B cell (primary cell): ENCODE results near the gene PRKCQ. TPM values are rescaled to one million over a fixed set of nuclear protein-coding genes. Genes with fewer than 3 reads are reported as not detected.

Source experiments
- ATAC-seq: fragments of 200-7000 bp; cut with Tn5 transposase; one replicate; pipeline ENCODE4 v1.10.0; 2021; ENCODE audit warnings: low read depth, mild to moderate bottlenecking, moderate number of reproducible peaks, moderate library complexity
- CTCF ChIA-PET: fragments of 350-600 bp; sonication (Branson Sonifier 250); formaldehyde crosslinking; loops from one replicate; lab custom pipeline; 2021; ENCODE audit warnings: antibody characterized with exemption, inconsistent platforms; lab: Charles Lee
- POLR2A ChIA-PET: fragments of 350-600 bp; sonication (Branson Sonifier 250); formaldehyde crosslinking; loops from one replicate; lab custom pipeline; 2021; ENCODE audit warnings: antibody characterized with exemption; lab: Charles Lee
- DNase-seq: peaks from one replicate; pipeline ENCODE4 v3.0.0; 2013
- H2AFZ ChIP-seq: 2 replicates; pipeline ENCODE4 v1.6.1; 2012; ENCODE audit warnings: mild to moderate bottlenecking, low read depth, low read length; ENCODE audit not compliant: insufficient read depth, poor library complexity, severe bottlenecking
- H3K27ac ChIP-seq, 2 donors: 1 replicate in 1 of 2; 2 replicates in 1 of 2; pipeline ENCODE4 v1.5.1; 2012 to 2013; ENCODE audit warnings: low read length in 2 of 2, mild to moderate bottlenecking in 2 of 2, moderate library complexity in 1 of 2
- H3K27me3 ChIP-seq, 4 experiments: fragments of 200-600 bp in 1 of 4; sonication (generic) in 1 of 4; replicated peaks in 1 of 4; 1 replicate in 2 of 4; 2 replicates in 2 of 4; pipeline versions ENCODE4 v1.6.1 to v1.7.0; 2013 to 2016; ENCODE audit warnings: low read length in 3 of 4, mild to moderate bottlenecking in 2 of 4, mixed read lengths in 1 of 4, moderate library complexity in 1 of 4; ENCODE audit not compliant: insufficient read depth in 4 of 4, control insufficient read depth in 3 of 4; ENCODE audit errors: control extremely low read depth in 1 of 4
- H3K36me3 ChIP-seq, 2 experiments: replicated peaks in 1 of 2; 1 replicate in 1 of 2; 2 replicates in 1 of 2; pipeline versions ENCODE4 v1.6.1 to v1.7.1; 2013; ENCODE audit warnings: low read length in 1 of 2; ENCODE audit not compliant: insufficient read depth in 2 of 2, control insufficient read depth in 1 of 2; ENCODE audit errors: control extremely low read depth in 1 of 2, extremely low read depth in 1 of 2
- H3K4me1 ChIP-seq, 2 donors: fragments of 200-600 bp in 1 of 2; sonication (generic) in 1 of 2; 1 replicate in 1 of 2; 2 replicates in 1 of 2; pipeline versions ENCODE4 v1.5.1 to v1.6.1; 2013 to 2017; ENCODE audit warnings: low read length in 2 of 2; ENCODE audit not compliant: control insufficient read depth in 2 of 2, insufficient read depth in 2 of 2
- H3K4me2 ChIP-seq: replicated peaks from 2 replicates; pipeline ENCODE3; 2012; ENCODE audit warnings: mild to moderate bottlenecking, low read depth, low read length; ENCODE audit not compliant: poor library complexity, severe bottlenecking
- H3K4me3 ChIP-seq, 5 experiments: fragments of 200-600 bp in 1 of 5; sonication (generic) in 1 of 5; 1 replicate in 3 of 5; 2 replicates in 2 of 5; pipeline versions ENCODE4 v1.5.1 to v1.7.0; 2011 to 2016; ENCODE audit warnings: low read length in 4 of 5, mild to moderate bottlenecking in 4 of 5, low read depth in 2 of 5, control low read depth in 1 of 5, moderate library complexity in 1 of 5; ENCODE audit not compliant: insufficient read depth in 1 of 5; ENCODE audit errors: control extremely low read depth in 1 of 5, extremely low read depth in 1 of 5
- H3K79me2 ChIP-seq: fragments of 200-600 bp; sonication (generic); one replicate; pipeline ENCODE4 v1.6.0; 2016; ENCODE audit warnings: low read length; ENCODE audit not compliant: control insufficient read depth, insufficient read depth
- H3K9ac ChIP-seq: fragments of 200-600 bp; sonication (generic); 2 replicates; pipeline ENCODE4 v1.6.1; 2017; ENCODE audit warnings: mild to moderate bottlenecking, low read length, moderate library complexity
- H3K9me3 ChIP-seq, 3 donors: one replicate each; pipeline versions ENCODE4 v1.6.1 to v1.7.1; 2013; ENCODE audit warnings: low read length in 2 of 3; ENCODE audit not compliant: control insufficient read depth in 2 of 3, insufficient read depth in 1 of 3; ENCODE audit errors: control extremely low read depth in 1 of 3
- H4K20me1 ChIP-seq: 2 replicates; pipeline ENCODE4 v1.6.0; 2012; ENCODE audit warnings: mild to moderate bottlenecking, low read length; ENCODE audit not compliant: insufficient read depth, control insufficient read depth, poor library complexity, severe bottlenecking
- H3K27ac Mint-ChIP-seq: one replicate; pipeline ENCODE4 v1.8.0; 2021; ENCODE audit warnings: mixed read lengths
- H3K27me3 Mint-ChIP-seq: one replicate; pipeline ENCODE4 v1.8.0; 2021; ENCODE audit warnings: mixed read lengths
- H3K4me1 Mint-ChIP-seq: one replicate; pipeline ENCODE4 v1.8.0; 2021; ENCODE audit warnings: mixed read lengths
- H3K4me3 Mint-ChIP-seq: one replicate; pipeline ENCODE4 v1.8.0; 2021; ENCODE audit warnings: mixed read lengths
- H3K9me3 Mint-ChIP-seq: one replicate; pipeline ENCODE4 v1.8.0; 2022; ENCODE audit warnings: mixed read lengths; ENCODE audit not compliant: insufficient read depth
- EZH2 ChIP-seq: IDR thresholded peaks from 2 replicates; pipeline ENCODE4 v1.6.1; 2012; ENCODE audit warnings: borderline replicate concordance, low read depth, mild to moderate bottlenecking, moderate library complexity, low read length; ENCODE audit not compliant: insufficient read depth, poor library complexity, severe bottlenecking
- WGBS: methylation state at CpG from one replicate; pipeline ENCODE4 v1.1.5; 2013; ENCODE audit warnings: missing lambda C conversion rate; ENCODE audit not compliant: insufficient coverage; 5-methylcytosine and 5-hydroxymethylcytosine counted together
- intact Hi-C: fragments of 100-400 bp; cut with micrococcal nuclease; formaldehyde crosslinking; loops from one replicate; pipeline ENCODE4 v1.10.0; 2022
- polyA plus RNA-seq: library from polyadenylated mRNA; depleted of rRNA; stranded (reverse); fragments of >200 nt; gene quantifications from 2 replicates; pipeline ENCODE4 v1.2.3, GENCODE V29; 2012
- total RNA-seq, 2 donors: library from RNA; stranded (reverse); fragments of 120-200 nt in 1 of 2; gene quantifications; 1 replicate in 1 of 2; 2 replicates in 1 of 2; pipeline versions ENCODE4 v1.2.3 to v1.2.4, GENCODE V29; 2013 to 2022
- TF ChIP-seq, protein P1 (sequence below): fragments of 200-600 bp; IDR thresholded peaks from one replicate; pipeline ENCODE4 v1.8.0; 2022; ENCODE audit warnings: antibody characterized with exemption, mild to moderate bottlenecking

PRKCQ gene
- total and polyA plus RNA-seq, 2 donors (not counting 1 experiment from before 2014, with no cell fraction given), result 0.15 to 0.16 TPM

DNA sequence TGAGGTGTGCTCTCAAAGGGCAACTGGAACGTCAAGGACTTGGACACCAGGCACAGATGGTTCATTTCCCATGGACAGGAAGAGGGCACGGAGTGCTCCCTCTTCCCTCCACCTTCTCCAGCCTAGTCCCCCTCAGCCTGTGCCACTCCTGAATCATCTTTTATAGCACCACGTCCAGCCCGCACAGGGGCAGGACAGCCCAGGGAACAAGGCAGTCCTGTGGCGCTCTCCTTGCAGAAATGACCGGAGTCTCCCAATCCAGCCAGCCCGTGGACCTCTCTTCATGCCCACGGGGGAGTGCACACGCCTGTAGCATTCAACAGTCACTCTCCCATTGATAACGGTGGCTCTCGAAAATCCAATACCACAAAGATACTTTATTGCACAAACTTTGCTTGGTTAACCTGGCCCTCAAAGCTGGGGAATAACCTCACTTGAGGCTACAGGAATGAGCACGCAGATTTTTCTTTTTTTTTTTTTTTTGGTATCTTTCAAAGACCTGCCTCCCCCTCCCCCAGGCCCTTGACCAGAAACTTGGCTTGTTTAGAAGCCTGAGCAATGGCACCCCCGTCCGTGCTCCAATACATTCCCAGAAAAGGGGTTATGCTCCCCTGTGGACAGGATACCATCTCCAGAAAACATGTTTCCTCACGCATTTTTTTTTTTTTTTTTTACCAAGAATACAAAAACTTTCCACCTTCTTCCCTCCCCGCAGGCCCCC lies 733 bp downstream of the PRKCQ start:
- Mint-ChIP-seq H3K4me3 (peak overlapping the region; percentile 66), H3K27ac (peak overlapping the region; percentile 6), H3K27me3 (peaks cover 51% of the 10 kb centered on the region), H3K9me3 (no peaks in the 10 kb centered on the region), H3K4me1 (peaks cover 14% of the 10 kb centered on the region)
- peaks cover 0 to 31% (median 23%) of the 10 kb centered on the region in 4 experiments for H3K27me3 ChIP-seq
- intact Hi-C loops, result no loop called here
- H3K9ac ChIP-seq, result peak overlapping the region; percentile 57
- DNase-seq (no peak), ATAC-seq (no peak)
- no peaks in the 10 kb centered on the region for H3K36me3 ChIP-seq
- WGBS, result 14% methylated on average over 14 of the region's 16 CpGs
- H2AFZ ChIP-seq, result peak overlapping the region; percentile 79
- POLR2A ChIA-PET, result no interaction called here
- peak overlapping the region; percentile 91 for H3K4me2 ChIP-seq
- H4K20me1 ChIP-seq, result no peaks in the 10 kb centered on the region
- H3K79me2 ChIP-seq, result no peaks in the 10 kb centered on the region
- peaks cover 0 to 4% (median 0%) of the 10 kb centered on the region in 3 donors for H3K9me3 ChIP-seq
- no peak for TF ChIP-seq EZH2
- TF ChIP-seq, protein P1, sequence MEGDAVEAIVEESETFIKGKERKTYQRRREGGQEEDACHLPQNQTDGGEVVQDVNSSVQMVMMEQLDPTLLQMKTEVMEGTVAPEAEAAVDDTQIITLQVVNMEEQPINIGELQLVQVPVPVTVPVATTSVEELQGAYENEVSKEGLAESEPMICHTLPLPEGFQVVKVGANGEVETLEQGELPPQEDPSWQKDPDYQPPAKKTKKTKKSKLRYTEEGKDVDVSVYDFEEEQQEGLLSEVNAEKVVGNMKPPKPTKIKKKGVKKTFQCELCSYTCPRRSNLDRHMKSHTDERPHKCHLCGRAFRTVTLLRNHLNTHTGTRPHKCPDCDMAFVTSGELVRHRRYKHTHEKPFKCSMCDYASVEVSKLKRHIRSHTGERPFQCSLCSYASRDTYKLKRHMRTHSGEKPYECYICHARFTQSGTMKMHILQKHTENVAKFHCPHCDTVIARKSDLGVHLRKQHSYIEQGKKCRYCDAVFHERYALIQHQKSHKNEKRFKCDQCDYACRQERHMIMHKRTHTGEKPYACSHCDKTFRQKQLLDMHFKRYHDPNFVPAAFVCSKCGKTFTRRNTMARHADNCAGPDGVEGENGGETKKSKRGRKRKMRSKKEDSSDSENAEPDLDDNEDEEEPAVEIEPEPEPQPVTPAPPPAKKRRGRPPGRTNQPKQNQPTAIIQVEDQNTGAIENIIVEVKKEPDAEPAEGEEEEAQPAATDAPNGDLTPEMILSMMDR, result no peak
- peaks cover 12 to 19% of the 10 kb centered on the region in 2 donors for H3K4me1 ChIP-seq
- CTCF ChIA-PET, result interaction anchor here (0.7 to 1.0 kb wide), 2 partner anchors 17 to 68 kb away, joined by 3 read pairs; no protein-coding TSS in a partner anchor
- no peak overlapping the region for H3K27ac ChIP-seq
- H3K4me3 ChIP-seq, result peak overlapping the region; percentile 11 to 80 (median 44)

DNA sequence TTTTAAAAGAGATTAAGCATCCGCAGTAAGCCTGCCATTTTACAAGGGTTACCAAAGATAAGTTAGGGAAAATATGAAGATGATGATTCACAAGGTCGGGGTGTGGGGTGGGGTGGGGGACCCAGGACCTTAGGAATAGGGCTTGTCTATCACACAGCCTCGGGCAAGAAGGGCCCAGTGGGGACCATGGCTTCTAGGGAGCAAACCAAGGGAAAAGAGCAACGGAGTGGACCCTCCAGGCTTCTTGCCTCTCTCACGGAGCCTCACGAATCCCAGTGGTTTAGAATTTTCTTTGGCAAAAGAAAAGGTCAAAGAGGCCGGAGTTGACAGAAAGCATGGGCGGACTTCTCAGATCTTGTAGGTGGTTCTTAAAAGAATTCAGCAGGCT lies 1.3 kb downstream of the PRKCQ start:
- no peaks in the 10 kb centered on the region for H4K20me1 ChIP-seq
- H3K9me3 ChIP-seq, result peaks cover 0 to 4% (median 0%) of the 10 kb centered on the region in 3 donors
- H3K4me2 ChIP-seq, result no peak overlapping the region
- Mint-ChIP-seq H3K4me1 (peaks cover 14% of the 10 kb centered on the region), H3K9me3 (no peaks in the 10 kb centered on the region), H3K27ac (no peak overlapping the region), H3K4me3 (peak overlapping the region; percentile 66), H3K27me3 (peaks cover 53% of the 10 kb centered on the region)
- CTCF ChIA-PET, result interaction anchor here (0.6 to 1.0 kb wide), 5 partner anchors 16 to 472 kb away, joined by 3 to 4 read pairs (median 3); no protein-coding TSS in a partner anchor
- peaks cover 0 to 31% (median 23%) of the 10 kb centered on the region in 4 experiments for H3K27me3 ChIP-seq
- no peaks in the 10 kb centered on the region for H3K36me3 ChIP-seq
- no peak overlapping the region for H2AFZ ChIP-seq
- DNase-seq (no peak), ATAC-seq (no peak)
- H3K4me1 ChIP-seq, result peaks cover 12 to 19% of the 10 kb centered on the region in 2 donors
- intact Hi-C loops, result no loop called here
- POLR2A ChIA-PET, result no interaction called here
- no peak overlapping the region for H3K27ac ChIP-seq
- H3K4me3 ChIP-seq, result no peak overlapping the region
- 76% methylated on average over 8 of the region's 8 CpGs for WGBS
- no peak overlapping the region for H3K9ac ChIP-seq
- TF ChIP-seq, protein P1, result no peak
- TF ChIP-seq EZH2, result no peak
- H3K79me2 ChIP-seq, result no peaks in the 10 kb centered on the region
